IPS-18c (cell line): ENCODE measurements around the gene TLE2.
"Not testable (repeated sequence)": the region's sequence is repeated elsewhere in the genome, so short reads cannot be mapped to it uniquely, and the experiment has no call there.

Source experiments
- H3K4me3 ChIP-seq: 2 replicates; pipeline ENCODE4 v1.7.0; 2013; ENCODE audit warnings: low read depth, mild to moderate bottlenecking, low read length, moderate library complexity; ENCODE audit not compliant: insufficient read depth
- H3K9me3 ChIP-seq: one replicate; pipeline ENCODE4 v1.6.1; 2013; ENCODE audit warnings: mild to moderate bottlenecking, low read length, moderate library complexity; ENCODE audit not compliant: control insufficient read depth, insufficient read depth

TLE2 gene

GRCh38 chr19:3005345-3005744 lies 23.7 kb downstream of the TLE2 start:
- Histone ChIP-seq H3K9me3 (no peaks in the 10 kb centered on the region), H3K4me3 (no peak overlapping the region)

GRCh38 chr19:3004522-3004921 lies 24.6 kb downstream of the TLE2 start:
- Histone ChIP-seq H3K4me3 (no peak overlapping the region), H3K9me3 (no peaks in the 10 kb centered on the region)

- Histone ChIP-seq H3K4me3 (no peak overlapping the region), H3K9me3 (no peaks in the 10 kb centered on the region)
Measured at GRCh38 chr19:3003046-3003445, 26.0 kb downstream of the TLE2 start.

- H3K9me3 ChIP-seq: no peaks in the 10 kb centered on the region
Measured at GRCh38 chr19:3001235-3001800, 27.8 kb downstream of the TLE2 start.

GRCh38 chr19:2998642-2999041 lies 30.4 kb downstream of the TLE2 start:
- H3K9me3 ChIP-seq: no peaks in the 10 kb centered on the region
- H3K4me3 ChIP-seq: no peak overlapping the region

More at GRCh38 chr19:3001235-3001800, 27.8 kb downstream of the TLE2 start:
- H3K4me3 ChIP-seq: no peak overlapping the region

GRCh38 chr19:2997720-2998119 lies 31.4 kb downstream of the TLE2 start:
- Histone ChIP-seq H3K9me3 (no peaks in the 10 kb centered on the region), H3K4me3 (no peak overlapping the region)

- Histone ChIP-seq H3K9me3 (no peaks in the 10 kb centered on the region), H3K4me3 (no peak overlapping the region)
Measured at GRCh38 chr19:2994588-2995131, 34.4 kb downstream of the TLE2 start.

- Histone ChIP-seq H3K4me3 (no peak overlapping the region), H3K9me3 (no peaks in the 10 kb centered on the region)
Measured at GRCh38 chr19:2993579-2993978, 35.5 kb downstream of the TLE2 start.

GRCh38 chr19:2992958-2993357 lies 36.1 kb downstream of the TLE2 start:
- H3K9me3 ChIP-seq: no peaks in the 10 kb centered on the region
- no peak overlapping the region for H3K4me3 ChIP-seq

- H3K9me3 ChIP-seq, H3K4me3 ChIP-seq: not testable (repeated sequence)
Measured at GRCh38 chr19:2992333-2992732, 36.7 kb downstream of the TLE2 start.

GRCh38 chr19:2989236-2989946 lies 39.7 kb downstream of the TLE2 start:
- no peak overlapping the region for H3K4me3 ChIP-seq
- H3K9me3 ChIP-seq: peaks cover 2% of the 10 kb centered on the region

GRCh38 chr19:2988568-2988967 lies 40.5 kb downstream of the TLE2 start:
- H3K4me3 ChIP-seq: no peak overlapping the region

GRCh38 chr19:2987797-2988196 lies 41.3 kb downstream of the TLE2 start:
- Histone ChIP-seq H3K9me3 (peaks cover 2% of the 10 kb centered on the region), H3K4me3 (no peak overlapping the region)

More at GRCh38 chr19:2988568-2988967, 40.5 kb downstream of the TLE2 start:
- peaks cover 2% of the 10 kb centered on the region for H3K9me3 ChIP-seq

GRCh38 chr19:2986951-2987524 lies 42.0 kb downstream of the TLE2 start:
- H3K4me3 ChIP-seq: peak overlapping the region; percentile 24
- H3K9me3 ChIP-seq: peaks cover 2% of the 10 kb centered on the region

GRCh38 chr19:2984215-2984528 lies 44.9 kb downstream of the TLE2 start:
- Histone ChIP-seq H3K9me3 (peaks cover 2% of the 10 kb centered on the region), H3K4me3 (no peak overlapping the region)

- Histone ChIP-seq H3K4me3 (no peak overlapping the region), H3K9me3 (peaks cover 2% of the 10 kb centered on the region)
Measured at GRCh38 chr19:2983351-2984214, 45.5 kb downstream of the TLE2 start.

- H3K4me3 ChIP-seq: no peak overlapping the region
- H3K9me3 ChIP-seq: peaks cover 2% of the 10 kb centered on the region
Measured at GRCh38 chr19:2982983-2983350, 46.1 kb downstream of the TLE2 start.

- H3K4me3 ChIP-seq: no peak overlapping the region
- H3K9me3 ChIP-seq: peaks cover 2% of the 10 kb centered on the region
Measured at GRCh38 chr19:2982561-2982960, 46.5 kb downstream of the TLE2 start.
